ENCODE data around the gene RGS21. TPM values are rescaled to one million over a fixed set of nuclear protein-coding genes. Genes with fewer than 3 reads are reported as not detected.

RGS21 gene
- total and polyA plus RNA-seq, 10 of the 15 experiments (the other 5 are each of a cell fraction or from before 2014, with no cell fraction given) = not detected

DNA sequence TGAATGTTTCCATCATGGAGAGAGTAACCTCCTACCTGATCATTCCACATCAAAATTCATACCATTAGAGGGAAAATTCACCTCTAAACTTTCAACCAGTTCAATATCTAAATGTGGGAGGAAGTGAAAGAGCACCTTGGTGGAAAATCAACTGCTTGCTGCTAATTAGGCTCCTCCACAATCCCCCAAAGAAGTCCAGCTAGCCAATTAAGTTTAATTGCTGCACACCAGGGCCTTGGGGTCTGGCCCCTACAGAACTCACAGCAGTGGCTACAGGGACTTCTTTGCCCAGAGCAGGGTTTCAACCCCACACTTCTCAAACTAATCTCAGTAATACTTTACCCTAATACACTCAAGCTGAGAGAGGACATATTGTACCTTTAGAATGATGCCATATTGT lies 62.1 kb downstream of the RGS21 start (continued):
- TF ChIP-seq SKIL (IDR thresholded peaks at IDR 0.05; ENCODE audit: low read depth, poor library complexity, severe bottlenecking) (no peak), ZZZ3 (IDR thresholded peaks at IDR 0.05; ENCODE audit: control insufficient read depth, insufficient read length, low read depth) (no peak), RBBP5 (conservative IDR thresholded peaks at IDR 0.05) (no peak), BMI1 (IDR thresholded peaks at IDR 0.05; ENCODE audit: borderline replicate concordance) (no peak), ZBED1 (IDR thresholded peaks at IDR 0.05; ENCODE audit: borderline replicate concordance) (no peak), RAD51 (IDR thresholded peaks at IDR 0.05) (no peak), NFYB (IDR thresholded peaks at IDR 0.05; ENCODE audit: insufficient read depth, low read depth, low read length) (no peak), PAX5 (IDR thresholded peaks at IDR 0.05; ENCODE audit: borderline replicate concordance, low read depth, low read length) (no peak), SRF (IDR thresholded peaks at IDR 0.05; ENCODE audit: low read depth in 2 of 2, low read length in 2 of 2) (no peak), NFXL1 (IDR thresholded peaks at IDR 0.05; ENCODE audit: borderline replicate concordance) (no peak), SMAD1 (IDR thresholded peaks at IDR 0.05; ENCODE audit: low read depth, partially characterized antibody) (no peak), DPF2 (IDR thresholded peaks at IDR 0.05) (0 out of 2 replicates have a peak, but pooled peaks have one; percentile 41), CHD1 (IDR thresholded peaks at IDR 0.05; ENCODE audit: low read depth, low read length) (no peak), RUNX3 (IDR thresholded peaks at IDR 0.05; ENCODE audit: low read length) (no peak), ESRRA (IDR thresholded peaks at IDR 0.05; ENCODE audit: low read length) (no peak)
- TF ChIP-seq, protein P1, sequence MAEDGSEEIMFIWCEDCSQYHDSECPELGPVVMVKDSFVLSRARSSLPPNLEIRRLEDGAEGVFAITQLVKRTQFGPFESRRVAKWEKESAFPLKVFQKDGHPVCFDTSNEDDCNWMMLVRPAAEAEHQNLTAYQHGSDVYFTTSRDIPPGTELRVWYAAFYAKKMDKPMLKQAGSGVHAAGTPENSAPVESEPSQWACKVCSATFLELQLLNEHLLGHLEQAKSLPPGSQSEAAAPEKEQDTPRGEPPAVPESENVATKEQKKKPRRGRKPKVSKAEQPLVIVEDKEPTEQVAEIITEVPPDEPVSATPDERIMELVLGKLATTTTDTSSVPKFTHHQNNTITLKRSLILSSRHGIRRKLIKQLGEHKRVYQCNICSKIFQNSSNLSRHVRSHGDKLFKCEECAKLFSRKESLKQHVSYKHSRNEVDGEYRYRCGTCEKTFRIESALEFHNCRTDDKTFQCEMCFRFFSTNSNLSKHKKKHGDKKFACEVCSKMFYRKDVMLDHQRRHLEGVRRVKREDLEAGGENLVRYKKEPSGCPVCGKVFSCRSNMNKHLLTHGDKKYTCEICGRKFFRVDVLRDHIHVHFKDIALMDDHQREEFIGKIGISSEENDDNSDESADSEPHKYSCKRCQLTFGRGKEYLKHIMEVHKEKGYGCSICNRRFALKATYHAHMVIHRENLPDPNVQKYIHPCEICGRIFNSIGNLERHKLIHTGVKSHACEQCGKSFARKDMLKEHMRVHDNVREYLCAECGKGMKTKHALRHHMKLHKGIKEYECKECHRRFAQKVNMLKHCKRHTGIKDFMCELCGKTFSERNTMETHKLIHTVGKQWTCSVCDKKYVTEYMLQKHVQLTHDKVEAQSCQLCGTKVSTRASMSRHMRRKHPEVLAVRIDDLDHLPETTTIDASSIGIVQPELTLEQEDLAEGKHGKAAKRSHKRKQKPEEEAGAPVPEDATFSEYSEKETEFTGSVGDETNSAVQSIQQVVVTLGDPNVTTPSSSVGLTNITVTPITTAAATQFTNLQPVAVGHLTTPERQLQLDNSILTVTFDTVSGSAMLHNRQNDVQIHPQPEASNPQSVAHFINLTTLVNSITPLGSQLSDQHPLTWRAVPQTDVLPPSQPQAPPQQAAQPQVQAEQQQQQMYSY (CRISPR knock-in tag; IDR thresholded peaks at IDR 0.05) = no peak
- TF ChIP-seq, protein P2, sequence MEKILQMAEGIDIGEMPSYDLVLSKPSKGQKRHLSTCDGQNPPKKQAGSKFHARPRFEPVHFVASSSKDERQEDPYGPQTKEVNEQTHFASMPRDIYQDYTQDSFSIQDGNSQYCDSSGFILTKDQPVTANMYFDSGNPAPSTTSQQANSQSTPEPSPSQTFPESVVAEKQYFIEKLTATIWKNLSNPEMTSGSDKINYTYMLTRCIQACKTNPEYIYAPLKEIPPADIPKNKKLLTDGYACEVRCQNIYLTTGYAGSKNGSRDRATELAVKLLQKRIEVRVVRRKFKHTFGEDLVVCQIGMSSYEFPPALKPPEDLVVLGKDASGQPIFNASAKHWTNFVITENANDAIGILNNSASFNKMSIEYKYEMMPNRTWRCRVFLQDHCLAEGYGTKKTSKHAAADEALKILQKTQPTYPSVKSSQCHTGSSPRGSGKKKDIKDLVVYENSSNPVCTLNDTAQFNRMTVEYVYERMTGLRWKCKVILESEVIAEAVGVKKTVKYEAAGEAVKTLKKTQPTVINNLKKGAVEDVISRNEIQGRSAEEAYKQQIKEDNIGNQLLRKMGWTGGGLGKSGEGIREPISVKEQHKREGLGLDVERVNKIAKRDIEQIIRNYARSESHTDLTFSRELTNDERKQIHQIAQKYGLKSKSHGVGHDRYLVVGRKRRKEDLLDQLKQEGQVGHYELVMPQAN (conservative IDR thresholded peaks at IDR 0.05) = no peak

All from GM12878 (cell line).